ENCODE measurements around the gene CMBL. TPM values are rescaled to one million over a fixed set of nuclear protein-coding genes. Genes with fewer than 3 reads are reported as not detected.

CMBL gene
- total and polyA plus RNA-seq, 2 experiments from 2014 or later, result 20.8 to 24.1 TPM

DNA sequence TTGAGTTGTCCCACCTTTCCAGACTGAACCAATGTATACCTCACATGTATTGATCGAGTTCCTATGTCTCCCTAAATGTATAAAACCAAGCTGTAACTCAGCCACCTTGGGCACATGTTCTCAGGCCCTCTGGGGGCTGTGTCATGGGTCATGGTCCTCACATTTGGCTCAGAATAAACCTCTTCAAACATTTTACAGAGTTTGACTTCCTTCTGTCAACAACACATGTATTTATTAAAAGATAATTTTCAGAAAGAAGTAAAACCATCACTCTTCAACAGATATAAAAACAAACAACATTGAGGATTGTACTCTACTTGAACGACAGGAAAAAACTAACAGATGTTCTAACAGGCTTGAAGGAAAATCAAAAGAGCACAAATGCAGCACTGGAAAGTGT is 4.5 kb downstream of the CMBL start:
- Histone ChIP-seq H3K4me3 (no peak overlapping the region), H3K27me3 (no peaks in the 10 kb centered on the region), H2AFZ (peak overlapping the region; percentile 4), H3K79me2 (peaks cover 52% of the 10 kb centered on the region), H3K4me2 (peak overlapping the region; percentile 29), H3K9me3 (ENCODE audit: low read depth) (no peaks in the 10 kb centered on the region), H4K20me1 (ENCODE audit: insufficient read depth, poor library complexity, severe bottlenecking) (no peaks in the 10 kb centered on the region), H3K9me2 (replicated peaks; ENCODE audit: insufficient read depth) (no peaks in the 10 kb centered on the region), H3K4me1 (ENCODE audit: insufficient read depth) (peaks cover 33% of the 10 kb centered on the region), H3K27ac (peak overlapping the region; percentile 88), H3K36me3 (replicated peaks; ENCODE audit: insufficient read depth, low read depth) (no peaks in the 10 kb centered on the region)
- no peak for DNase-seq (ENCODE audit: low spot score)
- TF ChIP-seq EZH2phosphoT487 (IDR thresholded peaks at IDR 0.05; ENCODE audit: low read depth, severe bottlenecking, unreplicated experiment) (no peak), EZH2 (IDR thresholded peaks at IDR 0.05; ENCODE audit: borderline replicate concordance) (no peak)
- TF ChIP-seq, protein P1, sequence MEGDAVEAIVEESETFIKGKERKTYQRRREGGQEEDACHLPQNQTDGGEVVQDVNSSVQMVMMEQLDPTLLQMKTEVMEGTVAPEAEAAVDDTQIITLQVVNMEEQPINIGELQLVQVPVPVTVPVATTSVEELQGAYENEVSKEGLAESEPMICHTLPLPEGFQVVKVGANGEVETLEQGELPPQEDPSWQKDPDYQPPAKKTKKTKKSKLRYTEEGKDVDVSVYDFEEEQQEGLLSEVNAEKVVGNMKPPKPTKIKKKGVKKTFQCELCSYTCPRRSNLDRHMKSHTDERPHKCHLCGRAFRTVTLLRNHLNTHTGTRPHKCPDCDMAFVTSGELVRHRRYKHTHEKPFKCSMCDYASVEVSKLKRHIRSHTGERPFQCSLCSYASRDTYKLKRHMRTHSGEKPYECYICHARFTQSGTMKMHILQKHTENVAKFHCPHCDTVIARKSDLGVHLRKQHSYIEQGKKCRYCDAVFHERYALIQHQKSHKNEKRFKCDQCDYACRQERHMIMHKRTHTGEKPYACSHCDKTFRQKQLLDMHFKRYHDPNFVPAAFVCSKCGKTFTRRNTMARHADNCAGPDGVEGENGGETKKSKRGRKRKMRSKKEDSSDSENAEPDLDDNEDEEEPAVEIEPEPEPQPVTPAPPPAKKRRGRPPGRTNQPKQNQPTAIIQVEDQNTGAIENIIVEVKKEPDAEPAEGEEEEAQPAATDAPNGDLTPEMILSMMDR (IDR thresholded peaks at IDR 0.05; ENCODE audit: poor library complexity), result no peak
- WGBS (ENCODE audit: low lambda C conversion rate, missing lambda C conversion rate), result 76% methylated on average over 2 of the region's 2 CpGs

- H3K4me1 ChIP-seq (ENCODE audit: insufficient read depth), result peaks cover 33% of the 10 kb centered on the region
- WGBS (ENCODE audit: low lambda C conversion rate, missing lambda C conversion rate), result 75% methylated on average over 11 of the region's 11 CpGs
- peak; percentile 58 for DNase-seq (ENCODE audit: low spot score)
Observed at GRCh38 chr5:10301842-10302610, 5.7 kb downstream of the CMBL start.

DNA sequence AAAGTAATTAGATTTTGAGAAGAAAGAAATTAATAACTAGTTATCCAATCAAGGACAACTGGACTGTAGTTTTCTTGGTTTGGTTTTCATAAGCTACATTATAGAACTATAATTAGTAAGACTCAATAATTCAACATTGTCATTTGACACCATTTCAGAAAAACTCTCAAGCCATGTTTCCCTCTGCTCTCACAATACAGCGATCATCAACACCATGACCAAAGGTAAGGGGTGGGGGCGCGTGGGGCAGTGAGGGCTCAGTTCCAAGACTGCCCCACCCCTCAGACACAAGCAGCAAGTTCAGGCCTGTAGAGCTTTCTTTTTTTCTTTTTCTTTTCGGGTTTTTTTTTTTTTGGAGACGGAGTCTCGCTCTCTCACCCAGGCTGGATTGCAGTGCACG is 6.4 kb downstream of the CMBL start:
- DNase-seq (ENCODE audit: low spot score), result no peak
- Histone ChIP-seq H3K4me1 (ENCODE audit: insufficient read depth) (peaks cover 25% of the 10 kb centered on the region), H3K27ac (peak overlapping the region; percentile 88), H3K79me2 (peaks cover 46% of the 10 kb centered on the region), H3K4me2 (peak overlapping the region; percentile 64), H3K4me3 (no peak overlapping the region), H3K36me3 (replicated peaks; ENCODE audit: insufficient read depth, low read depth) (no peaks in the 10 kb centered on the region), H3K9me3 (ENCODE audit: low read depth) (no peaks in the 10 kb centered on the region), H3K27me3 (no peaks in the 10 kb centered on the region), H3K9me2 (replicated peaks; ENCODE audit: insufficient read depth) (no peaks in the 10 kb centered on the region), H2AFZ (no peak overlapping the region), H4K20me1 (ENCODE audit: insufficient read depth, poor library complexity, severe bottlenecking) (no peaks in the 10 kb centered on the region)
- 78% methylated on average over 6 of the region's 7 CpGs for WGBS (ENCODE audit: low lambda C conversion rate, missing lambda C conversion rate)
- TF ChIP-seq, protein P1 (IDR thresholded peaks at IDR 0.05; ENCODE audit: poor library complexity), result no peak
- TF ChIP-seq EZH2 (IDR thresholded peaks at IDR 0.05; ENCODE audit: borderline replicate concordance), result no peak

More at GRCh38 chr5:10301842-10302610, 5.7 kb downstream of the CMBL start:
- peak overlapping the region; percentile 64 for H3K4me2 ChIP-seq
- H3K9me3 ChIP-seq (ENCODE audit: low read depth), result no peaks in the 10 kb centered on the region
- H3K79me2 ChIP-seq, result peaks cover 52% of the 10 kb centered on the region
- no peaks in the 10 kb centered on the region for H4K20me1 ChIP-seq (ENCODE audit: insufficient read depth, poor library complexity, severe bottlenecking)
- no peak overlapping the region for H3K4me3 ChIP-seq
- no peaks in the 10 kb centered on the region for H3K27me3 ChIP-seq
- H3K36me3 ChIP-seq (replicated peaks; ENCODE audit: insufficient read depth, low read depth), result no peaks in the 10 kb centered on the region
- H3K9me2 ChIP-seq (replicated peaks; ENCODE audit: insufficient read depth), result no peaks in the 10 kb centered on the region
- TF ChIP-seq, protein P1 (IDR thresholded peaks at IDR 0.05; ENCODE audit: poor library complexity), result no peak
- no peak overlapping the region for H2AFZ ChIP-seq
- peak overlapping the region; percentile 88 for H3K27ac ChIP-seq
